22Rv1 (cell line): ENCODE data around the gene GRHPR.

Experiments
- H3K27ac ChIP-seq: fragments of 450-650 bp; 2 replicates; pipeline ENCODE4 v1.5.1; 2017
- CTCF ChIP-seq: fragments of 450-650 bp; IDR thresholded peaks from 2 replicates; pipeline ENCODE4 v1.5.1; 2017; ENCODE audit warnings: mild to moderate bottlenecking
- ZFX ChIP-seq: fragments of 450-650 bp; IDR thresholded peaks from 2 replicates; pipeline ENCODE4 v1.6.1; 2017; ENCODE audit warnings: antibody characterized with exemption, borderline replicate concordance

The GRHPR gene

GRCh38 chr9:37438359-37438758 is 15.9 kb downstream of the GRHPR start:
- 0 out of 2 replicates have a peak overlapping the region, but pooled peaks have one; percentile 12 for H3K27ac ChIP-seq
- TF ChIP-seq CTCF: no peak
- no peak for TF ChIP-seq ZFX

GRCh38 chr9:37441776-37442370 is 19.4 kb downstream of the GRHPR start:
- TF ChIP-seq ZFX (no peak), CTCF (no peak)
- no peak overlapping the region for H3K27ac ChIP-seq

GRCh38 chr9:37442556-37442955 is 20.1 kb downstream of the GRHPR start:
- TF ChIP-seq ZFX (no peak), CTCF (no peak)

GRCh38 chr9:37443566-37443965 is 21.1 kb downstream of the GRHPR start:
- H3K27ac ChIP-seq: peak overlapping the region; percentile 79
- TF ChIP-seq CTCF (no peak), ZFX (no peak)

More at GRCh38 chr9:37442556-37442955, 20.1 kb downstream of the GRHPR start:
- H3K27ac ChIP-seq: no peak overlapping the region

- H3K27ac ChIP-seq: peak overlapping the region; percentile 79
- TF ChIP-seq ZFX (no peak), CTCF (no peak)
These were observed 22.4 kb downstream of the GRHPR start for GRCh38 chr9:37444890-37445289.

- H3K27ac ChIP-seq: peak overlapping the region; percentile 79
These were observed 23.3 kb downstream of the GRHPR start for GRCh38 chr9:37445832-37446231.

More at GRCh38 chr9:37445832-37446231, 23.3 kb downstream of the GRHPR start:
- TF ChIP-seq ZFX: no peak
- TF ChIP-seq CTCF: no peak
